ENCODE data around the gene CDC42BPA.

DNA sequence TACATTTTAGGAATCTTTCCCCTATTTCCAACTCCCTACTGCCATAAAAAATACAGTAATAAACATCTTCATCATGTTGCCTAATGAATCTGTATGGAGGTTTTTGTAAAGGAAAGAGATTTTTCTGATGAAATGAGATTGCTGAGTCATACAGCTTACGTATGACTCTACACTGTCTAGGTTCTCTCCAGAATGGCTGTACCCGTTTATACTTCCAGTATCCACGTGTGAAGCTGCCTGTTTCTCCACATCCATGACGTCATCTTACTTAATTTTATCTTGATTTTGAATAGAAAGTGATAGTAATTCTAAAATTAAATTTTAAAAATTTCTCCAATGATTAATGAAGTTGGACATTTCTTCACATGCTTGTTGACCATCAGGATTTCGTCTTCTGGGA, 274.5 kb downstream of the CDC42BPA start:
- no peak for TF ChIP-seq POLR2A (IDR thresholded peaks at IDR 0.05)
- TF ChIP-seq, protein P1, sequence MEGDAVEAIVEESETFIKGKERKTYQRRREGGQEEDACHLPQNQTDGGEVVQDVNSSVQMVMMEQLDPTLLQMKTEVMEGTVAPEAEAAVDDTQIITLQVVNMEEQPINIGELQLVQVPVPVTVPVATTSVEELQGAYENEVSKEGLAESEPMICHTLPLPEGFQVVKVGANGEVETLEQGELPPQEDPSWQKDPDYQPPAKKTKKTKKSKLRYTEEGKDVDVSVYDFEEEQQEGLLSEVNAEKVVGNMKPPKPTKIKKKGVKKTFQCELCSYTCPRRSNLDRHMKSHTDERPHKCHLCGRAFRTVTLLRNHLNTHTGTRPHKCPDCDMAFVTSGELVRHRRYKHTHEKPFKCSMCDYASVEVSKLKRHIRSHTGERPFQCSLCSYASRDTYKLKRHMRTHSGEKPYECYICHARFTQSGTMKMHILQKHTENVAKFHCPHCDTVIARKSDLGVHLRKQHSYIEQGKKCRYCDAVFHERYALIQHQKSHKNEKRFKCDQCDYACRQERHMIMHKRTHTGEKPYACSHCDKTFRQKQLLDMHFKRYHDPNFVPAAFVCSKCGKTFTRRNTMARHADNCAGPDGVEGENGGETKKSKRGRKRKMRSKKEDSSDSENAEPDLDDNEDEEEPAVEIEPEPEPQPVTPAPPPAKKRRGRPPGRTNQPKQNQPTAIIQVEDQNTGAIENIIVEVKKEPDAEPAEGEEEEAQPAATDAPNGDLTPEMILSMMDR (IDR thresholded peaks at IDR 0.05): no peak
- TF ChIP-seq EP300 (IDR thresholded peaks at IDR 0.05): no peak
